GM12892 (cell line): ENCODE measurements around the gene CPHXL.

Experiments
- POLR2A ChIP-seq: IDR thresholded peaks from 2 replicates; pipeline ENCODE4 v1.6.1; 2011; ENCODE audit warnings: low read depth, low read length, control low read depth
- POLR2AphosphoS5 ChIP-seq: IDR thresholded peaks from 2 replicates; pipeline ENCODE4 v1.6.1; 2011; ENCODE audit warnings: low read depth, low read length, control low read depth
- TAF1 ChIP-seq: IDR thresholded peaks from 2 replicates; pipeline ENCODE4 v1.6.1; 2011; ENCODE audit warnings: low read depth, mild to moderate bottlenecking, control low read depth, low read length, borderline replicate concordance

- no peak for TF ChIP-seq POLR2A
- no peak for TF ChIP-seq POLR2AphosphoS5
- TF ChIP-seq TAF1: no peak
Measured at GRCh38 chr16:75745242-75745641, 19.0 kb upstream of the CPHXL start.
